Measurements from ENCODE around the gene H1-8.

DNA sequence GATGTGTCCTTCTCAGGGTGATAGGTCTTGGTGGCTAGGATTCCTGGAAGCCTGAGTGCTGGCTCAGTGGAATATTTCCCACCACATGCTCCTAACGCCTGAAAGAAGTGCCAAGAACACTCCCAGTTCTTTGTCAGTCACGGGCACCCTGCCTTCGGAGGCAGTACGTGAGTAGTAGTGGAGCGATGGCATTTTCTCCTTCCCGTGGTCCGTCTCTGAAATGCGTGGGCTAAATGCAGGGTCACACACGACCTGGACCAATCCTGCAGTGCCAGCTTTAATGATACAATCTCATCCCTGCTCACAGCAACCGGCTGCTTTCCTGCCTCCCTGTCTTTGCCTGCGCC, 14.5 kb downstream of the H1-8 start:
- TF ChIP-seq, protein P1, sequence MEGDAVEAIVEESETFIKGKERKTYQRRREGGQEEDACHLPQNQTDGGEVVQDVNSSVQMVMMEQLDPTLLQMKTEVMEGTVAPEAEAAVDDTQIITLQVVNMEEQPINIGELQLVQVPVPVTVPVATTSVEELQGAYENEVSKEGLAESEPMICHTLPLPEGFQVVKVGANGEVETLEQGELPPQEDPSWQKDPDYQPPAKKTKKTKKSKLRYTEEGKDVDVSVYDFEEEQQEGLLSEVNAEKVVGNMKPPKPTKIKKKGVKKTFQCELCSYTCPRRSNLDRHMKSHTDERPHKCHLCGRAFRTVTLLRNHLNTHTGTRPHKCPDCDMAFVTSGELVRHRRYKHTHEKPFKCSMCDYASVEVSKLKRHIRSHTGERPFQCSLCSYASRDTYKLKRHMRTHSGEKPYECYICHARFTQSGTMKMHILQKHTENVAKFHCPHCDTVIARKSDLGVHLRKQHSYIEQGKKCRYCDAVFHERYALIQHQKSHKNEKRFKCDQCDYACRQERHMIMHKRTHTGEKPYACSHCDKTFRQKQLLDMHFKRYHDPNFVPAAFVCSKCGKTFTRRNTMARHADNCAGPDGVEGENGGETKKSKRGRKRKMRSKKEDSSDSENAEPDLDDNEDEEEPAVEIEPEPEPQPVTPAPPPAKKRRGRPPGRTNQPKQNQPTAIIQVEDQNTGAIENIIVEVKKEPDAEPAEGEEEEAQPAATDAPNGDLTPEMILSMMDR (conservative IDR thresholded peaks at IDR 0.05 in 1 of 2, IDR thresholded peaks at IDR 0.05 in 1 of 2; ENCODE audit: extremely low read depth in 1 of 2, insufficient read depth in 1 of 2, low read depth in 1 of 2, low read length in 2 of 2) = no peak
- no peak for TF ChIP-seq EZH2 (IDR thresholded peaks at IDR 0.05; ENCODE audit: borderline replicate concordance, low read length)

All from mammary epithelial cell (primary cell).